H1 (cell line): Measurements from ENCODE around the gene SETDB2. TPM values are rescaled to one million over a fixed set of nuclear protein-coding genes. Genes with fewer than 3 reads are reported as not detected.

Source experiments
- CTCF ChIA-PET: fragments of 300-600 bp; sonication (Branson Sonifier 250); formaldehyde crosslinking; loops from one replicate; lab custom pipeline; 2021; ENCODE audit not compliant: partially characterized antibody; lab: Charles Lee
- POLR2A ChIA-PET: fragments of 300-600 bp; sonication (Branson Sonifier 250); formaldehyde crosslinking; loops from one replicate; lab custom pipeline; 2021; ENCODE audit warnings: inconsistent platforms; ENCODE audit not compliant: partially characterized antibody; lab: Charles Lee
- DNase-seq, 2 experiments: peaks; one replicate each; pipeline versions ENCODE4 v3.0.0 to v3.0.0-alpha.2; 2010 to 2022; ENCODE audit warnings: low spot score in 2 of 2, low read depth in 1 of 2, mixed read lengths in 1 of 2
- FAIRE-seq: peaks from 2 replicates; lab custom pipeline; 2011; peaks lifted over from hg19 to GRCh38; lab: Jason Lieb, UNC
- H2AFZ ChIP-seq: 2 replicates; pipeline ENCODE4 v1.8.1; 2012; ENCODE audit warnings: low read length, inconsistent platforms
- H2AK5ac ChIP-seq: 2 replicates; pipeline ENCODE4 v1.6.1; 2013; ENCODE audit warnings: low read depth, low read length
- H2BK120ac ChIP-seq: replicated peaks from 2 replicates; pipeline ENCODE3; 2013; ENCODE audit warnings: low read depth, low read length, inconsistent platforms
- H2BK12ac ChIP-seq: 2 replicates; pipeline ENCODE4 v1.6.1; 2013; ENCODE audit warnings: low read depth, low read length
- H2BK15ac ChIP-seq: 2 replicates; pipeline ENCODE4 v1.6.1; 2013; ENCODE audit warnings: low read length
- H2BK20ac ChIP-seq: 2 replicates; pipeline ENCODE4 v1.6.1; 2013; ENCODE audit warnings: low read length
- H2BK5ac ChIP-seq: 2 replicates; pipeline ENCODE4 v1.6.1; 2013; ENCODE audit warnings: low read depth, low read length
- H3K14ac ChIP-seq: 2 replicates; pipeline ENCODE4 v1.6.1; 2013; ENCODE audit warnings: inconsistent platforms; ENCODE audit not compliant: insufficient read length
- H3K18ac ChIP-seq: 2 replicates; pipeline ENCODE4 v1.6.1; 2013; ENCODE audit warnings: low read length; ENCODE audit errors: extremely low read depth
- H3K23ac ChIP-seq: 2 replicates; pipeline ENCODE4 v1.6.1; 2013; ENCODE audit warnings: inconsistent platforms; ENCODE audit not compliant: insufficient read length
- H3K23me2 ChIP-seq: 2 replicates; pipeline ENCODE4 v1.6.1; 2013; ENCODE audit warnings: low read depth, low read length
- H3K27ac ChIP-seq: 2 replicates; pipeline ENCODE4 v1.6.1; 2011; ENCODE audit warnings: low read depth, low read length, inconsistent platforms
- H3K27me3 ChIP-seq, 4 experiments: replicated peaks in 1 of 4; 1 replicate in 1 of 4; 2 replicates in 3 of 4; pipeline versions ENCODE4 v1.6.1 to v1.8.1; 2011 to 2013; ENCODE audit warnings: low read length in 3 of 4, mild to moderate bottlenecking in 3 of 4, inconsistent platforms in 2 of 4, mixed read lengths in 2 of 4, moderate library complexity in 1 of 4; ENCODE audit not compliant: control insufficient read depth in 3 of 4, insufficient read depth in 3 of 4; ENCODE audit errors: extremely low read depth in 1 of 4
- H3K36me3 ChIP-seq, 4 experiments: 2 replicates each; pipeline versions ENCODE4 v1.6.1 to v1.8.1; 2011 to 2013; ENCODE audit warnings: mild to moderate bottlenecking in 4 of 4, low read length in 3 of 4, moderate library complexity in 2 of 4, control low read depth in 1 of 4, inconsistent platforms in 1 of 4; ENCODE audit not compliant: insufficient read depth in 4 of 4, control insufficient read depth in 2 of 4
- H3K4ac ChIP-seq: replicated peaks from 2 replicates; pipeline ENCODE3; 2013; ENCODE audit warnings: low read length, low read depth, mixed read lengths, inconsistent platforms; ENCODE audit not compliant: insufficient read length
- H3K4me1 ChIP-seq, 4 experiments: replicated peaks in 1 of 4; 1 replicate in 1 of 4; 2 replicates in 3 of 4; pipeline versions ENCODE4 v1.6.1 to v1.8.1; 2011 to 2013; ENCODE audit warnings: low read length in 3 of 4, inconsistent platforms in 2 of 4, mixed read lengths in 1 of 4; ENCODE audit not compliant: insufficient read depth in 4 of 4, control insufficient read depth in 3 of 4
- H3K4me2 ChIP-seq, 2 experiments: 2 replicates each; pipeline versions ENCODE4 v1.6.1 to v1.8.1; 2011 to 2013; ENCODE audit warnings: low read depth in 2 of 2, low read length in 2 of 2, control low read depth in 1 of 2, inconsistent platforms in 1 of 2, mild to moderate bottlenecking in 1 of 2; ENCODE audit not compliant: insufficient read depth in 1 of 2
- H3K4me3 ChIP-seq, 4 experiments: fragments of 200-600, 300-600 bp in 1 of 4; sonication (generic), shearing (Covaris generic), sonication (Bioruptor Twin) in 1 of 4; 2 replicates each; pipeline versions ENCODE4 v1.5.1 to v1.8.1; 2011 to 2016; ENCODE audit warnings: low read length in 4 of 4, low read depth in 3 of 4, control low read depth in 2 of 4, inconsistent platforms in 2 of 4, mild to moderate bottlenecking in 2 of 4, mixed read lengths in 1 of 4, moderate library complexity in 1 of 4; ENCODE audit not compliant: insufficient read depth in 2 of 4; ENCODE audit errors: extremely low read depth in 1 of 4
- H3K56ac ChIP-seq: replicated peaks from 2 replicates; pipeline ENCODE3; 2013; ENCODE audit warnings: low read depth, mild to moderate bottlenecking, mixed read lengths, low read length, inconsistent platforms; ENCODE audit not compliant: insufficient read length
- H3K79me1 ChIP-seq: 2 replicates; pipeline ENCODE4 v1.6.1; 2013; ENCODE audit warnings: low read depth, low read length, control low read depth
- H3K79me2 ChIP-seq, 2 experiments: 2 replicates each; pipeline versions ENCODE4 v1.6.1 to v1.8.1; 2012 to 2013; ENCODE audit warnings: low read length in 2 of 2, mild to moderate bottlenecking in 2 of 2, inconsistent platforms in 1 of 2; ENCODE audit not compliant: insufficient read depth in 2 of 2, control insufficient read depth in 1 of 2
- H3K9ac ChIP-seq, 4 experiments: replicated peaks in 1 of 4; 1 replicate in 1 of 4; 2 replicates in 3 of 4; pipeline versions ENCODE4 v1.6.1 to v1.8.1; 2011 to 2013; ENCODE audit warnings: low read depth in 3 of 4, low read length in 3 of 4, control low read depth in 2 of 4, mild to moderate bottlenecking in 2 of 4, moderate library complexity in 2 of 4, inconsistent platforms in 1 of 4; ENCODE audit errors: extremely low read depth in 1 of 4
- H3K9me3 ChIP-seq, 2 experiments: 2 replicates each; pipeline versions ENCODE4 v1.6.1 to v1.8.1; 2012 to 2013; ENCODE audit warnings: mild to moderate bottlenecking in 2 of 2, moderate library complexity in 2 of 2, control low read depth in 1 of 2, inconsistent platforms in 1 of 2, low read depth in 1 of 2, low read length in 1 of 2, mixed read lengths in 1 of 2; ENCODE audit not compliant: insufficient read depth in 2 of 2
- H4K20me1 ChIP-seq, 2 experiments: replicated peaks in 1 of 2; 2 replicates each; pipeline versions ENCODE3 to v1.8.1; 2011 to 2013; ENCODE audit warnings: inconsistent platforms in 2 of 2, low read length in 2 of 2, mild to moderate bottlenecking in 1 of 2; ENCODE audit not compliant: insufficient read depth in 2 of 2, control insufficient read depth in 1 of 2
- H4K5ac ChIP-seq: 2 replicates; pipeline ENCODE4 v1.6.1; 2013; ENCODE audit warnings: low read length, low read depth, mixed read lengths, inconsistent platforms; ENCODE audit not compliant: insufficient read length
- H4K8ac ChIP-seq: 2 replicates; pipeline ENCODE4 v1.8.0; 2013; ENCODE audit warnings: mild to moderate bottlenecking, moderate library complexity, low read length, inconsistent platforms; ENCODE audit not compliant: insufficient read depth; ENCODE audit errors: extremely low read depth
- H4K91ac ChIP-seq: replicated peaks from 2 replicates; pipeline ENCODE3; 2013; ENCODE audit warnings: low read length, mixed read lengths, inconsistent platforms; ENCODE audit not compliant: insufficient read length
- CREB1 ChIP-seq: IDR thresholded peaks from 2 replicates; pipeline ENCODE4 v1.6.1; 2012; ENCODE audit warnings: inconsistent platforms
- USF2 ChIP-seq: IDR thresholded peaks from 2 replicates; pipeline ENCODE4 v1.6.1; 2011; ENCODE audit warnings: low read length, improper control_type of control experiment
- YY1 ChIP-seq: IDR thresholded peaks from 2 replicates; pipeline ENCODE4 v1.6.1; 2011; ENCODE audit warnings: low read depth, mild to moderate bottlenecking, low read length
- WGBS, 2 experiments: shearing (Covaris generic) in 1 of 2; methylation state at CpG; one replicate each; pipeline versions ENCODE4 v1.1.6 to v1.1.7; 2013 to 2015; ENCODE audit warnings: low lambda C conversion rate in 2 of 2, mixed read lengths in 2 of 2, inconsistent platforms in 1 of 2, low coverage in 1 of 2, missing lambda C conversion rate in 1 of 2; ENCODE audit not compliant: insufficient replicate concordance in 2 of 2, insufficient coverage in 1 of 2, insufficient read length in 1 of 2; ENCODE audit errors: extremely low coverage in 1 of 2, missing lambda C conversion rate in 1 of 2; 5-methylcytosine and 5-hydroxymethylcytosine counted together
- polyA plus RNA-seq, 7 experiments: library from polyadenylated mRNA; depleted of rRNA in 3 of 7; stranded (reverse) in 5 of 7; unstranded in 2 of 7; fragments of >200 nt in 5 of 7; fragments of 200-250 nt in 2 of 7; gene quantifications; 1 replicate in 5 of 7; 2 replicates in 1 of 7; 4 replicates in 1 of 7; pipeline versions ENCODE4 v1.2.1 to v1.2.3, GENCODE V29; 2011 to 2013; ENCODE audit warnings: missing spikeins in 2 of 7, mixed read lengths in 2 of 7
- total RNA-seq: library from RNA; stranded (reverse); fragmentation: NEBNext Ultra II Directional; extraction: Animal tissue kit (Norgen Biotek cat#: 25700); gene quantifications from 2 replicates; pipeline ENCODE4 v1.2.1, GENCODE V29; 2021

Gene SETDB2
- total and polyA plus RNA-seq, 2 of the 8 experiments (the other 6 are each of a cell fraction or from before 2014, with no cell fraction given) = 1.2 to 6.1 TPM

DNA sequence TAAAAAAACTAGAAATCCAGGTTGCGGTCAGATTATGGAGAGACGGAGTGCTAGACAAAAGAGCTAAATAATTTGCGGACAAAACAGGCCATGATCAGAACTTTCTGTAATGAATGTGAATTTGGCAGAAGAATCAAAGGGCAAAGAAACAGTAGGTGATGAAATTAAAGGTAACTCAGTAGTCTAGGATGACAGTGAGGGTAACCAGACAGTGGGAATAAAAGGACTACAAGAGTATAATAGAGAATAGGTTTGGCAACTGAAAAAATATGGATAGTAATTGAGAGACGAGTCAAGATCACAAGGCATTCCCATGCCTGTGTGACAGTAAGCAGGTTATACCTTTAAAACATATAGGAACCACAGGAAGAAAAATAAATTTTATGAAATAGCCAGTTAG, 36.1 kb upstream of the SETDB2 start:
- Histone ChIP-seq H4K8ac (no peak overlapping the region), H3K4me3 (no peak overlapping the region), H2BK20ac (no peak overlapping the region), H3K14ac (no peak overlapping the region), H3K4me1 (peaks cover 0 to 5% (median 0%) of the 10 kb centered on the region in 4 experiments; a peak in 3 of 7 replicates), H3K79me1 (no peaks in the 10 kb centered on the region), H3K56ac (no peak overlapping the region), H4K91ac (no peak overlapping the region), H3K79me2 (no peaks in the 10 kb centered on the region), H4K5ac (no peak overlapping the region), H2BK12ac (no peak overlapping the region), H2AFZ (no peak overlapping the region), H2BK15ac (no peak overlapping the region), H3K23ac (no peak overlapping the region), H3K9ac (no peak overlapping the region), H3K27ac (no peak overlapping the region), H3K36me3 (no peaks in the 10 kb centered on the region), H3K23me2 (no peaks in the 10 kb centered on the region), H4K20me1 (peaks cover 0 to 3% of the 10 kb centered on the region in 2 experiments), H2BK120ac (no peak overlapping the region), H3K9me3 (no peaks in the 10 kb centered on the region), H3K4me2 (no peak overlapping the region), H3K18ac (no peak overlapping the region), H3K4ac (no peak overlapping the region), H2AK5ac (no peak overlapping the region), H2BK5ac (no peak overlapping the region), H3K27me3 (peaks cover 14 to 41% (median 28%) of the 10 kb centered on the region in 4 experiments)
- no peak for DNase-seq
- 88% methylated on average over 4 of the region's 4 CpGs; no CpG with 5 or more reads in 1 of the 2 experiments for WGBS, 2 experiments
- POLR2A ChIA-PET = no interaction called here
- CTCF ChIA-PET = interaction anchor here (0.6 kb wide), 1 partner anchor 146 kb away, joined by 3 read pairs; no protein-coding TSS in a partner anchor
- FAIRE-seq = no peak
- TF ChIP-seq YY1 = no peak
- TF ChIP-seq USF2 = no peak
- TF ChIP-seq CREB1 = no peak
